ENCODE measurements around the gene SIX1. TPM values are rescaled to one million over a fixed set of nuclear protein-coding genes. Genes with fewer than 3 reads are reported as not detected.

SIX1 gene
- total RNA-seq, 4 donors from 2014 or later = 28.3 to 76.4 (median 56.3) TPM

- in situ Hi-C loops (cut with MboI; ENCODE audit: low sequenced_read_pairs in 4 of 4) (loop anchor here in 2 of 4 donors (5.0 to 10.0 kb wide), 3 partner anchors 402 to 632 kb away; no protein-coding TSS in a partner anchor), intact Hi-C loops (cut with DNase I; ENCODE audit: low total_unique reads) (no loop called here)
- H3K9me3 ChIP-seq = no peaks in the 10 kb centered on the region
- no peak overlapping the region for H3K4me3 ChIP-seq
- no peak for ATAC-seq
- TF ChIP-seq POLR2A (IDR thresholded peaks at IDR 0.05) (no peak), CTCF (IDR thresholded peaks at IDR 0.05 in 4 of 5, conservative IDR thresholded peaks at IDR 0.05 in 1 of 5) (no peak)
- peak overlapping the region in 3 of 4 donors; percentile 22 to 48 (median 35) for H3K27ac ChIP-seq
- no peaks in the 10 kb centered on the region for H3K27me3 ChIP-seq
- no peak for DNase-seq
- peaks cover 15 to 19% of the 10 kb centered on the region in 2 donors for H3K4me1 ChIP-seq
- no peaks in the 10 kb centered on the region for H3K36me3 ChIP-seq
These were observed 26.9 kb downstream of the SIX1 start for GRCh38 chr14:60622210-60622916.

GRCh38 chr14:60621386-60621785 is 27.9 kb downstream of the SIX1 start:
- no peaks in the 10 kb centered on the region for H3K27me3 ChIP-seq
- no peak overlapping the region for H3K27ac ChIP-seq
- no peak for ATAC-seq
- H3K9me3 ChIP-seq = no peaks in the 10 kb centered on the region
- peaks cover 15 to 19% of the 10 kb centered on the region in 2 donors for H3K4me1 ChIP-seq
- TF ChIP-seq POLR2A (IDR thresholded peaks at IDR 0.05) (no peak), CTCF (IDR thresholded peaks at IDR 0.05 in 4 of 5, conservative IDR thresholded peaks at IDR 0.05 in 1 of 5) (no peak)
- H3K4me3 ChIP-seq = no peak overlapping the region
- no peak for DNase-seq
- intact Hi-C loops (cut with DNase I; ENCODE audit: low total_unique reads) = no loop called here
- in situ Hi-C loops (cut with MboI; ENCODE audit: low sequenced_read_pairs in 4 of 4) = loop anchor here in 2 of 4 donors (5.0 to 10.0 kb wide), 3 partner anchors 403 to 633 kb away; no protein-coding TSS in a partner anchor
- H3K36me3 ChIP-seq = no peaks in the 10 kb centered on the region

- in situ Hi-C loops (cut with MboI; ENCODE audit: low sequenced_read_pairs in 4 of 4) = no loop called here
- ATAC-seq (no peak), DNase-seq (no peak)
- Histone ChIP-seq H3K9me3 (no peaks in the 10 kb centered on the region), H3K27me3 (no peaks in the 10 kb centered on the region), H3K27ac (no peak overlapping the region), H3K4me1 (peaks cover 15 to 17% of the 10 kb centered on the region in 2 donors), H3K4me3 (no peak overlapping the region), H3K36me3 (no peaks in the 10 kb centered on the region)
- intact Hi-C loops (cut with DNase I; ENCODE audit: low total_unique reads) = no loop called here
- TF ChIP-seq CTCF (IDR thresholded peaks at IDR 0.05 in 4 of 5, conservative IDR thresholded peaks at IDR 0.05 in 1 of 5) (no peak), POLR2A (IDR thresholded peaks at IDR 0.05) (no peak)
These were observed 31.0 kb downstream of the SIX1 start for GRCh38 chr14:60618241-60618640.

- Histone ChIP-seq H3K27ac (peak overlapping the region in 1 of 4 donors; percentile 14), H3K4me3 (no peak overlapping the region), H3K4me1 (peaks cover 0 to 10% of the 10 kb centered on the region in 2 donors), H3K9me3 (no peaks in the 10 kb centered on the region), H3K36me3 (no peaks in the 10 kb centered on the region), H3K27me3 (no peaks in the 10 kb centered on the region)
- in situ Hi-C loops (cut with MboI; ENCODE audit: low sequenced_read_pairs in 4 of 4) = no loop called here
- TF ChIP-seq CTCF (IDR thresholded peaks at IDR 0.05 in 4 of 5, conservative IDR thresholded peaks at IDR 0.05 in 1 of 5) = no peak
- ATAC-seq (no peak), DNase-seq (no peak)
- intact Hi-C loops (cut with DNase I; ENCODE audit: low total_unique reads) = no loop called here
These were observed 32.8 kb downstream of the SIX1 start for GRCh38 chr14:60616461-60616959.

Measured in gastrocnemius medialis (tissue), 4 donors.